ENCODE data around the gene YIF1B.

The YIF1B gene

GRCh38 chr19:38333245-38333644, 17.5 kb upstream of the YIF1B start:
- DNase-seq = no peak

GRCh38 chr19:38331728-38332127, 16.0 kb upstream of the YIF1B start:
- no peak for DNase-seq

- no peak for DNase-seq
These were observed 13.9 kb upstream of the YIF1B start for GRCh38 chr19:38329651-38330050.

- no peak for DNase-seq
These were observed 10.8 kb upstream of the YIF1B start for GRCh38 chr19:38326591-38326990.

GRCh38 chr19:38324431-38324830, 8.7 kb upstream of the YIF1B start:
- no peak for DNase-seq

GRCh38 chr19:38323291-38323690, 7.5 kb upstream of the YIF1B start:
- DNase-seq = no peak

GRCh38 chr19:38321646-38322196, 6.0 kb upstream of the YIF1B start:
- DNase-seq = no peak

GRCh38 chr19:38320969-38321339, 5.2 kb upstream of the YIF1B start:
- DNase-seq = no peak

- DNase-seq = peak; percentile 8
These were observed 3.9 kb upstream of the YIF1B start, which contains the start of gene KCNK6 for GRCh38 chr19:38319421-38320258. KCNK6 (plus strand) TSS chr19:38319845; CDS start chr19:38319951, 106 bp downstream.

- DNase-seq = no peak
These were observed 2.9 kb upstream of the YIF1B start for GRCh38 chr19:38318660-38319059.

- DNase-seq = no peak
These were observed 1.4 kb upstream of the YIF1B start for GRCh38 chr19:38317104-38317612.

- no peak for DNase-seq
These were observed 825 bp upstream of the YIF1B start for GRCh38 chr19:38316477-38317067.

- DNase-seq = no peak
These were observed 4.8 kb downstream of the YIF1B start for GRCh38 chr19:38310986-38311385.

GRCh38 chr19:38310279-38310670, 5.5 kb downstream of the YIF1B start:
- DNase-seq = no peak

- no peak for DNase-seq
These were observed 6.0 kb downstream of the YIF1B start for GRCh38 chr19:38309615-38310278.

GRCh38 chr19:38308926-38309614, 6.7 kb downstream of the YIF1B start:
- DNase-seq = no peak

GRCh38 chr19:38308006-38308766, 7.6 kb downstream of the YIF1B start:
- no peak for DNase-seq

- DNase-seq = no peak
These were observed 8.2 kb downstream of the YIF1B start for GRCh38 chr19:38307597-38307996.

GRCh38 chr19:38307076-38307475, 8.7 kb downstream of the YIF1B start:
- no peak for DNase-seq

- no peak for DNase-seq
These were observed 9.5 kb downstream of the YIF1B start for GRCh38 chr19:38306236-38306635.

GRCh38 chr19:38304866-38305429, 10.8 kb downstream of the YIF1B start:
- DNase-seq = peak; percentile 44
